Measurements from ENCODE around the gene GTSE1.

DNA sequence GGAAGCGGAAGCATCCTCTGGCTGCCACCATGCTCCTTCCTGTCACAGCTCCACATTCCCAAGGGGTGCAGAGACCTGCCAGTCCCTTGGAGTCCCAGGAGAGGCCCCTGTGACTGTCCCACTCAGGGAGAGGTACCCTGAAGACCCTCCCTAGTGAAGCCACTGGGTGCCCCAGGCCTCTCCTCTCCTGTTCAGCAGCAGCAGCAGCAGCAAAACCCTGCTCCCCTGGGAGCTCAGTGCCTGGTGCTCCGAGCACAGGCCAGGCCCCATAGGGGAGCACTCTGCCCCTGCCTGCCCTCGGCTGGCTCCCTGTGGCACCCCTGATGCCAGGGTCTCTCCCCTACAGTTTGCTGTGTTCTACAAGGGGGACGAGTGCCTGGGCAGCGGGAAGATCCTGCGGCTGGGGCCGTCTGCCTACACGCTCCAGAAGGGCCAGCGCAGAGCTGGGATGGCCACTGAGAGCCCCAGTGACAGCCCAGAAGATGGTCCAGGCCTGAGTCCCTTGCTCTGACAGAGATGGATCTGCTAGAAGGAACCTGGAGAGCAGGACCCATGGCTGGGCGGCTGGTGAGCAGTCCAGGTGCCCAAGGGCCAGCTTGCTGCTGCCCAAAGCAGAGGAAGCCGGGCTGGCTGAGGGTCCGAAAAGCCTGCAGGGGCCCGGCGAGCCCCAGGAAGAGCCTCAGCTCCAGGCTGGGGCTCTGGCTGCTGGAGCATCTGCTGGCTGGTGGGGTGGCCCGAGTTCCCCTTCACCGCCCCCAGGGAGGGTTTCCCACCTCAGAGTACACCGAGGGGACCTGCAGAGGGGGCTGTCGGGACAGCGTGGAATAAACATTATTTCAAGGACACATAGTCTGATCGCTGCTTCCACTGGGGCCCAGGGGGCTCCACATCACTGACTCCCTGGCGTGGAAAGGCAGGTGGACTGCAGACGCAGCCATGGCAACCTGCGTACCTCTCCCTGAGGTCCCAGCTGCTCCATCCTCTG, 60.1 kb downstream of the GTSE1 start:
- TF ChIP-seq CTCF (CRISPR knock-in tag; IDR thresholded peaks at IDR 0.05) (no peak), RFX5 (IDR thresholded peaks at IDR 0.05; ENCODE audit: low read depth, low read length) (no peak), NFYB (CRISPR knock-in tag; IDR thresholded peaks at IDR 0.05) (no peak), MTA3 (CRISPR knock-in tag; IDR thresholded peaks at IDR 0.05) (no peak), ZNF740 (CRISPR knock-in tag; IDR thresholded peaks at IDR 0.05) (no peak), RAD21 (CRISPR knock-in tag; IDR thresholded peaks at IDR 0.05) (no peak), RBM22 (optimal IDR thresholded peaks at IDR 0.05; ENCODE audit: low read length) (no peak), ZBTB7A (CRISPR knock-in tag; IDR thresholded peaks at IDR 0.05) (no peak)
- TF ChIP-seq, protein P1, sequence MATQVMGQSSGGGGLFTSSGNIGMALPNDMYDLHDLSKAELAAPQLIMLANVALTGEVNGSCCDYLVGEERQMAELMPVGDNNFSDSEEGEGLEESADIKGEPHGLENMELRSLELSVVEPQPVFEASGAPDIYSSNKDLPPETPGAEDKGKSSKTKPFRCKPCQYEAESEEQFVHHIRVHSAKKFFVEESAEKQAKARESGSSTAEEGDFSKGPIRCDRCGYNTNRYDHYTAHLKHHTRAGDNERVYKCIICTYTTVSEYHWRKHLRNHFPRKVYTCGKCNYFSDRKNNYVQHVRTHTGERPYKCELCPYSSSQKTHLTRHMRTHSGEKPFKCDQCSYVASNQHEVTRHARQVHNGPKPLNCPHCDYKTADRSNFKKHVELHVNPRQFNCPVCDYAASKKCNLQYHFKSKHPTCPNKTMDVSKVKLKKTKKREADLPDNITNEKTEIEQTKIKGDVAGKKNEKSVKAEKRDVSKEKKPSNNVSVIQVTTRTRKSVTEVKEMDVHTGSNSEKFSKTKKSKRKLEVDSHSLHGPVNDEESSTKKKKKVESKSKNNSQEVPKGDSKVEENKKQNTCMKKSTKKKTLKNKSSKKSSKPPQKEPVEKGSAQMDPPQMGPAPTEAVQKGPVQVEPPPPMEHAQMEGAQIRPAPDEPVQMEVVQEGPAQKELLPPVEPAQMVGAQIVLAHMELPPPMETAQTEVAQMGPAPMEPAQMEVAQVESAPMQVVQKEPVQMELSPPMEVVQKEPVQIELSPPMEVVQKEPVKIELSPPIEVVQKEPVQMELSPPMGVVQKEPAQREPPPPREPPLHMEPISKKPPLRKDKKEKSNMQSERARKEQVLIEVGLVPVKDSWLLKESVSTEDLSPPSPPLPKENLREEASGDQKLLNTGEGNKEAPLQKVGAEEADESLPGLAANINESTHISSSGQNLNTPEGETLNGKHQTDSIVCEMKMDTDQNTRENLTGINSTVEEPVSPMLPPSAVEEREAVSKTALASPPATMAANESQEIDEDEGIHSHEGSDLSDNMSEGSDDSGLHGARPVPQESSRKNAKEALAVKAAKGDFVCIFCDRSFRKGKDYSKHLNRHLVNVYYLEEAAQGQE (IDR thresholded peaks at IDR 0.05; ENCODE audit: borderline replicate concordance in 1 of 2, low read depth in 1 of 2, low read length in 2 of 2) = no peak

Data from HepG2 (cell line).